Middle frontal gyrus (tissue), 1 donor: ENCODE measurements around the gene ACYP1.

Experiments
- DNase-seq: peaks from one replicate; pipeline ENCODE4 v3.0.0-alpha.2; 2015; ENCODE audit warnings: low spot score; ENCODE audit errors: extremely low spot score

The ACYP1 gene

DNA sequence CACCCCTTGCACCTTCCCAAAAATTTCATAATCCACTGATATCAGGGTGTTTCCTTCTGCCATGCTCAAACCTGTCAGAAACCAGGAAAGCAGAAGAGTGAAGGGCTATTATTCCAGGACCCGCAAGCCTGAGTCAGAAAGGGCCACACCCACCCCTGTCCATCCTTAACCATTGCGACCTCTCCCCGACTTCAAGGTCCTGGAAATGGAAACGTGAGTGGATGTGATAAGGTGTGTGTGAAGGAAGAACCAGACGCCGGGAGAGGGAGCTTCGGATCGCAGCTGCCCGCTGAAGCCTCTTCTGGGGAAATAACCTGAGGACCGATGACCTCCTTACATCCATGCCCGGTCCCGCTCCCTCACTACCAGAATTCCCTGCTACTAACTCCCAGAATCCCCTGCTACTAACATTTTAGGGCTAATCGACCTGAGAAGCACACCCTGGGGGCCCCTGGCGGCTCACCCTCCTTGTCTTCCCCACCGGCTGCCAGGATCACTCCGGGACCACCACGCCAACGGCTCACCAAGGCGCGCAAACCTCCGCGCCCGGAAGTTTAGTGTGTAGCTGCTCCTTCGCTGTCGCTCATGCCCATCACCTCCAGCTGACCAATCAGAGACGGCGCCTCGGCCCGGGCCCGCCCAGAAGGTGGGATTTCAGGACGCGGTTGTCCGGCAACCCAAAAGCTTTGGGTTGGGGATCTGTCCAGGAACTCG, at the start of gene ACYP1:
Gene ACYP1 (minus strand): TSS at position 534 of the 714 bp plus-strand sequence. CDS start 471 bp downstream, at position 63.
- DNase-seq: peak; percentile 83

- DNase-seq: no peak
Observed at GRCh38 chr14:75109877-75110276, 46.1 kb upstream of the ACYP1 start.

- DNase-seq: no peak
Observed at GRCh38 chr14:75107186-75107585, 43.4 kb upstream of the ACYP1 start.

- no peak for DNase-seq
Observed at GRCh38 chr14:75101491-75101890, 37.7 kb upstream of the ACYP1 start.

GRCh38 chr14:75098682-75099081, 34.9 kb upstream of the ACYP1 start:
- DNase-seq: no peak

DNA sequence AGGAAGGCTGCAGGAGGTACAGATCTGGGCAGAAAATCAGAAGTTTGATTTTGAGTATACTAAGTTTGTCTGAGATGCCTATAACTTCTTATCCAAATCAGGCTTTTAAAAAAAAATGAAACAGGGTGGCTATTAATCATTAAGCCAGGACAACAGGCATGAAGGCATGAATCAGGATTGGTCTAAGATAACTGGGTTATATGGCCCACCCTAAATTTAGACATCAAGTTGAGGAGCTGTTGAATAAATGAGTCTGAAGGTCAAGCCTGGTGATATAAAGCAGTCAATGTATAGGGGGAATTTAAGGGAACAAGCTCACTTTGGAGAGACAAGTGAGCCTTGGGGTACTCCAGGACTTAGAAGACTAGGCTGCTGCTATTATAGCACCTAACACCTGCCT, 34.4 kb upstream of the ACYP1 start:
- no peak for DNase-seq

DNA sequence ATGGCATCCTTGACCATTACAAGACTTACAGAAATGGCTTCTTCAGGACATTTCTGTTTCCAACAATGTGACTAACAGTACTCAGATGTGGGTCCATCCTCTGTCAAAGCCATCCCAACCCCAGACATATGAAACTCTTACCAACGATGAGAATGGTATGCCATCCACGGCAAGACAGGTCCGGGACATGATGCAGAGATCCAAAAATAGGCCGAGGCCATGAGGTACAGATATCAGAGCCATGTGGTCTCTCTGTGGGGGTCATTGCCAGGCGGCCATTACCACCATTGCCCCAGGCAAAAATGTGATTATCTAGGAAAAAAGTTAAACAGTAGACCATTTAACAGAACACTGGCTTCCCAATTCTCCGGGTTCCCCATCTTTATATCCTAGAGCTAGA, 33.1 kb upstream of the ACYP1 start:
- DNase-seq: no peak

DNA sequence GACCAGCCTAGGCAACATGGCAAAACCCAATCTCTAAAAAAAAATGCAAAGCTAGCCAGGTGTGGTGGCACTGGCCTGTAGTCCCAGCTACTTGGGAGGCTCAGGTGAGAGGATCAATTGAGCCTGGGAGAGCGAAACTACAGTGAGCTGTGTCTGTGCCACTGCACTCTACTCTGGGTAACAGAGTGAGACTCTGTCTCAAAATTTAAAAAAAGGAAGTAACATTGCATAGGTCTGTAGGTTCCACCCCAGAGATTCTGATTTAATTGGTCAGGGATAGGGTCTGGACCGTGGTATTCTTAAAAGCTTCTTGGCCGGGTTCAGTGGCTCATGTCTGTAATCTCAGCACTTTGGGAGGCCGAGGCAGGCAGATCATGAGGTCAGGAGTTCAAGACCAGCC, 31.9 kb upstream of the ACYP1 start:
- DNase-seq: no peak

GRCh38 chr14:75094896-75095295, 31.1 kb upstream of the ACYP1 start:
- no peak for DNase-seq

DNA sequence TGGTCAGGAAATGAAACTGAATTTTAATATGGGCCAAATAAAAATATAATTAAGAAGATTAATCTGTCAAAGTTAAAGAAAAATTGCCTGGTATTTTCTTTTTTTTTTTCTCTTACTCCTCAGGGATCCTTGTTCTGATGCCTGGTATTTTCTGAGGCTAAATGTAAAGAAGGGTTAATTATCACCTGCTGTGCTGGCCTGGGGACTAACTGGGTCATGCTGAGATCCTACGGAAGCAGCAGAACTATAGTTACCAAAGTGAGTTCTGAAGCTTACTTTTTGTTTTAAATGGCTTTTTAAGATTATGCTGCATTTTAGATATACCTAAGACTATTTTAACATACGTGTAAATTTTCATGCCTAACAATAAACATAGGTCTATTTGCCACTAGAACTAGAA, 28.9 kb upstream of the ACYP1 start:
- DNase-seq: no peak

DNA sequence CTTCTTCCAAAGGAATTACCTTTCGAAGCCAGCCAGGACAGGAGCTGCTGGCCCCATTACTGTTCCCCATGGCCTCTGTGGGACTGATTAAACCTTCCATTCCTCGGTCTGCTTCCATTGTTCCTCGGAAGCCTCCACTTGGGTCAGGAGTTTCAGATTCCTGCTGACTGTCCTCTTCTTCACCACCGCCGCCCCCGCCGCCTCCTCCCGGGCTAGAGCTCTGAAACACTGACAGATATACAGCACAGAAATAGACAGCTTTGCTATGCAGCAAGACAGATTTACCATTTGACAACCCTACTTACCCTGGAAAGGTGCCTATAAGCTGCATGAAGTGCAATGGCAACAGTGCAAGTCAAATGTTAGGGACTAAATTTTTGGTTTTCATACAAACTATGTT, 27.4 kb upstream of the ACYP1 start:
- DNase-seq: peak; percentile 22

DNA sequence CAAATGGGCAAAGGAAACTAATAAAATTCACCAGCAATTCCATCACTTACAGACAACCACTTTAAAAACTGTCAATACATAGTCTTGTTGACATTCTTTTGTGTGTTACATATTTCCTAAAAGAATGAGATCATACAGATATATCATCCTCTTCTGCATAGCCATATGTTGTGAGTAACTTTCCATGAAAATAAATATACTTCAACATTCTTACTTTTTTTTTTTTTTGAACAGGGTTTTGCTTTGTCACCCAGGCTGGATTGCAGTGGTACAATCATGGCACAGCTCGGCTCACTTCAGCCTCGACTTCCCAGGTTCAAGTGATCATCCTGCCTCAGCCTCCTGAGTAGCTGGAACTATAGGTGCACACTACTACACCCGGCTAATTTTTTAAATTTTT, 26.5 kb upstream of the ACYP1 start:
- no peak for DNase-seq

- peak; percentile 24 for DNase-seq
Observed at GRCh38 chr14:75088566-75089373, 24.9 kb upstream of the ACYP1 start.

- no peak for DNase-seq
Observed at GRCh38 chr14:75088153-75088552, 24.3 kb upstream of the ACYP1 start.

GRCh38 chr14:75084513-75084912, 20.7 kb upstream of the ACYP1 start:
- DNase-seq: no peak

DNA sequence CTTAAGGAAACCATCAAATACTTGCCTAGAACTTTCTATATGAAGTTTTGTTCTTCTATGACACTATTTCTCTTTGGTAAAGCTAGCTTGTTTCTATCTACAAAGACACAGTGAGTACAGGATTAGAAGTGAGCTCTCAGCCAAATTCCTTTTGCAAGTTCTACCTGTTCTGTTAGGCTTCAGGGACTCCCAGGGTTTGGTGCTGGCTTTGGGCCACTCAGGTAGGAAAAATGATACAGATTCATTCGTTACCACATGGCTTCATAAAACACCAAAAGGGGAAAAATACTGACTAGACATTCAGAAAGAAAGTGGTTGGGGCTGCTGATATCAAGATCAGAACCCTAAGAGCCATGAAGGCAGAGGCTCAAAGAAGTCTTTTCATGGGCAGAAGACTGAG, 19.4 kb upstream of the ACYP1 start:
- no peak for DNase-seq

DNA sequence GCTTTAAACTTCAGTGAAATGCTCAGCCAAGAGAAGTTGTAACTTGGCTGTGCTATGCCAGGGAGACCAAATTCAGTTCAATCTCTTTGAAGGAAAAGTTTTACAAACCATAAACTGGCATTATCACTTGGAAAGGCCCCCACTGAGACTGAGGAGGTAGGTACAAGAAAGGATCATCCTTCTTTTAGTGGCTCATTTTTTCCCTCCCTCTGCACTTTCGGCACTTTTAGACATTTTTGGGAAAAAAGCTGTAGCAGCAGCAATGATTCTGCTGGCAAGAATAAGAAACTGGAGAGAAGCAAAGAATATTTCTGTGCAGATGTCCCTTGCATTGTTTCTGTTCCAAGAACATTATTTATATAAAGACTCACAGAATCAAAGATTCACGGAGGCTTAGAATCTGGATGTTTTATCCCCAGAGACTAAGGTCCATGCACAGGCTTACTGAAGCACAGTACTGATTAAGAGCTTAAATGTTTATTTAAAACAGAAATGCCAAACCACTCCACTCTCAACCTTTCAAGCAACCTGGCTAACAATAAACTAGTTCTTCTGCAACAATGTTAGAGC, 17.9 kb upstream of the ACYP1 start:
- DNase-seq: no peak

GRCh38 chr14:75079521-75079920, 15.7 kb upstream of the ACYP1 start:
- no peak for DNase-seq

- DNase-seq: no peak
Observed at GRCh38 chr14:75077794-75078193, 14.0 kb upstream of the ACYP1 start.

DNA sequence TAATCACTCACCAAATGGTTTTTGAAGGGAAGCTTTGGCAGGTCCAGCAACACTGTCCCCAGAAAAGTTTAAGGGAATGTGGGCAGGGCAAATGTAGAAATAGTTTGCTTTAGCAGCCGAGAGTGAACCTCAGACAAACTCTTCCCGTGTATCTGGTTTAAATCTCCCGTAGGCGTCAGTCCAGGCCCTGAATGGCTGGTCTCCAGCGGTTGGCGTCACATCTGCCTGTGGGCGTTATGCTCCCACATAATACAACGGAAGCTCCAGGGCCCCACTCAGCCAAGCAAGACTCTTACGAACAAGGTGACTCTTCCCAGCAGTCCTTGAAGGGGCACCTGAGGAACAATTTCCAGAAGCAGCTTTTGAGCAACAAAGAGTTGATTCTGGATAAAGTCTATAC, 6.6 kb upstream of the ACYP1 start:
- no peak for DNase-seq

DNA sequence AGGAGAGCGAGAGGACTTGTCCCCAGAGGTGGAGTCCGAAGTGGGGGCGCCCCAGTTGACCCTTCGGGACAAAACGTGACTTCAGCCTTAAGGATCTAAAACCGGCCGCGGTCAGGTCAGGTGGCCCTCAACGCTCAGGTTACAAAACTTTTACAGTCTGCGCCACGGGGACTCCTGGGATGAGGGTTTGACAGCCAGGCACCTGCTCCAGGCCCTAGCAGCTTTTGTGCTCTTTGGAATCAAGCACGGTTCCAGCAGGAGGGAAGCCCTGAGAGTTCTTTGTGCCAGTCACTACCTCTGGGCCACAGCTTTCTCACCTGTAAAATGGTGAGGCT, 6.0 kb upstream of the ACYP1 start:
- no peak for DNase-seq

DNA sequence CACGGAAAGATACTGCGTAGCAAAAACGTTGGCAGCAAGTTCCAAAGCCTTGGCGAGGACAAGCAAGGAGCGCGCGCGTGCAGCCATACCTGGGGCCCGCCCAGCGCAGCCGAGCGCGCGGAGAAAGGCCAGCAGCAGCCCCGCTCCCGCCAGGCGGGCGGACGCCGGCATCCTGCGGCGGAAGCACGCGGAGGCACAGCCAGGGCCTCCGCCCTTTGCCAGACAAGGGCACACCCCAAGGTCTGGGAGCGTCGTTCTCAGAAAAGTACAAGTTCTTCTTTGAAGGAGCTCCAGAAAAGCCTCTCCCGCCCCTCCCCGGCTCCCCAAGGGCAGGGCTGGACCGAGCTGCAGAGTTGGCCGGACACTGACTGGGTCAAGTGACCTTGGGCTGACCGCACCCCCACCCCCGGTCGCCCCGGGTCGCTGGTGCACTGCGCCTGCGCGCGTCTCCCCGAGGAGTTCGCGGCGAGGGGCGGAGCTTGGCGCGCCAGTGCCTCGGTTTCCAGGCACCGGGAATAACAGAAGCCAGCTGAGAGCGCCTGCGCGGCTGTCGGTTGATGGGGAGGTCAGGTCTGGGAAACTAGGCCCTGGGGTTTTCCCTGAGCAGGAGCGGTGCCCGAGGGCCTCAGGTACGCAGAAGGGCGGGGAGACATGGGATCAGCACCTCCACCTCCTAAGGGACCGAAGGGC, 5.4 kb upstream of the ACYP1 start, which contains the start of gene ZC2HC1C:
Gene ZC2HC1C (plus strand): TSS at position 521 of the 690 bp plus-strand sequence. CDS start 933 bp downstream, outside the sequence.
- peak; percentile 89 for DNase-seq
